A549 (cell line): Measurements from ENCODE around the gene RAPGEF3.

ENCODE experiments used
- CTCF ChIP-seq: fragments of >200 bp; sonication (Bioruptor Twin); formaldehyde crosslinking; IDR thresholded peaks from 3 replicates; pipeline ENCODE4 v1.5.1; 2016
- EP300 ChIP-seq, 2 experiments: fragments of >200 bp; sonication (Bioruptor Twin); formaldehyde crosslinking; IDR thresholded peaks; 2 replicates in 1 of 2; 3 replicates in 1 of 2; pipeline ENCODE4 v1.6.1; 2016 to 2017

- no peak for TF ChIP-seq EP300 (IDR thresholded peaks at IDR 0.05)
- TF ChIP-seq CTCF: no peak
These were observed 24.5 kb upstream of the RAPGEF3 start for GRCh38 chr12:47783024-47783755.
